GM12874 (cell line): ENCODE results near the gene MB.

Experiments
- CTCF ChIP-seq: IDR thresholded peaks from 2 replicates; pipeline ENCODE4 v1.5.1; 2011; ENCODE audit warnings: low read depth, mild to moderate bottlenecking, control low read depth, low read length, moderate library complexity; ENCODE audit not compliant: insufficient read depth

The MB gene

DNA sequence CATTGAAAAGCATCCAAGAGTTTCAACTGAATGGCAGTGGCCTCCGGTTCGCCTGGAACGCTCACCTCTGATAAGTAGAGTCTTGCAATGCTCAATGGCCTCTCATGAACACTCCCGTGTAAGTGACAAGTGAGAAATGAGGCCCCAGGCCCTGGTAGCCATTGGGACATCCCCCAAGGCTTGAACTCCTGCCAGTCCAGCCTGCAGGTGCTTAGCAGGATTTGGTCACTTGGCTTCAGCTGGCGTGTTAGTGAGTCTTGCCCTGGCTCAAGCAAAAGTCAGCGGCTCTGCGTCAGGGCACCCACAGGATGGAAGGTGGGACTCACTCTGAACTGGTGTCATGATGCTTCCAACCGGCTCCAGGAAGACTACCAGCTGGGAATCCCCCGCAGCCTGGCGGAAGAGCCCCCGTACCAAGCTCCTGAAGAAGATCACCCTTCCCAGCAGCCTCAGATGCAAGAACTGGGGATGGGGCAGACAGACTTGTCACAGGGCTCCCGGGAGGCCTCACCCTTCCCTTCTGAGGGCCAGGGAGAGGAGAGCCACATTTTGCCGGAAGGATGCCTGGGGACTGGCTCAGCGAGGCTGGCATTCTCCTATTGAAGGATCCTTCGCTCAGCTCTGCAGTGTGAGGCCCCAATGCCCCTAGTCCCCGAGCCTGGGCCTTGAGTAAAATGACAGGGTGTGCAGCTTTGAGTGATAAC is 19.3 kb downstream of the MB start:
- TF ChIP-seq CTCF = no peak

DNA sequence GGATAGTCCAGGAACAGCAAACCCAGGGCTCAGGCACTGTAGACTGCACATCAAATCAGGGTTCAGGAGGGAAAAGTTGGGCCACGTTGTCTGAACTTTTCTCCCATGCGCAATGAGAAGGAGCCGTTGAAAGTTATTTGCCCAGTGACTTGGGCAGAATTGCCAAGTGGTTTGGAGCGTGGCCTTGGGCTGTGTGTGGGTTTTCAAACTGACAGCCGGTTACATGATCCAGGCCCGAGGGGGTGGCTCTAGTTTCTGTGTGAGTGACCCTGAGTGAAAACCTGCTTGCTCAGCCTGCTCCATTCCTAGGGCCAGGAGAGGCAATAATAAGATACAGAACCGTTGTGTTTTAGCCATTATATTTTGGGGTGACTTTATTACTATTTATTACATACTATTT is 20.3 kb downstream of the MB start:
- TF ChIP-seq CTCF = no peak

- no peak for TF ChIP-seq CTCF
Observed at GRCh38 chr22:35594686-35595085, 22.4 kb downstream of the MB start.

GRCh38 chr22:35593891-35594470 is 23.1 kb downstream of the MB start:
- no peak for TF ChIP-seq CTCF

DNA sequence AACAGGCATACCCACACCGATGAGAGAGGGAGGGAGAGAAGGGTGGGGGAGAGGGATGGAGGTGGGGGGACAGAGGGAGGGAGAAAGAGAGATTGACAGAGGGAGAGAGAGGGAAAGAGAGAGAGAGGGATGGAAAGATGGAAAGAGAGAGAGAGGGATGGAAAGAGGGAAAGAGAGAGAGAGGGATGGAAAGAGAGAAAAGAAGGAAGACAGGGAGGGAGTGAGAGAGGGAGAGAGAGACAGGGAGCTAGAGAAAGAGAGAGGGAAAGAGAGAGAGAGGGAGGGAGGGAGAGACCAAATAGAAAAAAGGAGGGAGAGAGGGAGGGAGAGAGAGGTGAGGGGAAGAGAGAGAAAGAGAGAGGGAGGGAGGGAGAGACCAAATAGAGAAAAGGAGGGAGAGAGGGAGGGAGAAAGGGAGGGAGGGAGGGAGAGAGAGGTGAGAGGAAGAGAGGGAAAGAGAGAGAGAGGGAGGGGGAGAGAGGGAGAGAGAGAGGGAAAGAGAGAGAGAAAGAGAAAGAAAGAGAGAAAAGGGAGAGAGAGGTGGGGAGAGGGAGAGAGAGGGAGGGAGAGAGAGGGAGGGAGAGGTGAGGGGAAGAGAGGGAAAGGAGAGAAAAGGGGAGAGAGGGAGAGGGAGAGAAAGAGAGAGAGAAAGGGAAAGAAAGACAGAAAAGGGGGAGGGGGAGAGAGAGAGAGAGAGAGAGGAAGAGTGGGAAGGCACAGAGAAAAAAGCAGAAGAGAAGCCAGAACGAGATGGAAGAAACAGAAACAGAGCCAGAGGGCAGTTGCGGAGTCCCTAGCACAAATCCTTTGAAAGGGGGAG is 23.8 kb downstream of the MB start:
- TF ChIP-seq CTCF = no peak

DNA sequence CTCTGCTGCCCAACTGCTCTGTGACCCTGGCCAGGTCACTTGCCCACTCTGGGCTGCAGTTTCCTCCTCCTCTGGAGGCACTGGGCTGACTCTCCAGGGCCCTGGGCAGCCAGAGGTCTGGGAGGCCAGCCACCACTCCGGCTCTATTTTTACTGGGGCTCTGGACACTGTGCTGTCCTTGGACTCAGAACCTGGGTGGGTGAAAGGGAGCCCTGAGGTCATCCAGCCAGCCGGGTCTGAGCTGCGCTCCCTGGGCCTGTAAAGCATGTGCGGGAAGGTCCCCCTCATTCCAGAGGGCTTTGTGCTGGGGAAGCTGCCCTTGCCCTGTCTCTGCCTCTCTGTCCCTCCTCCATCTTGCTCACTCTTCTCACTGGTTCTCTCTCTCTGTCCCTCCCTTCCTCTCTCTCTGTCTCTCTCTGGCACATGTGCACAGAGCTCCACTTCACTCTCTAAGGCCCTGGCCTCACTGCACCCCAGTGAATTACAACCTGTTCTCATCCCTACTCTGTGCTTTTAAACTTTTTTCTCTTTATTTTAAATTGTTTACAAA is 24.6 kb downstream of the MB start:
- TF ChIP-seq CTCF = no peak
